CD14-positive monocyte (primary cell): ENCODE data around the gene TIMP2. TPM values are rescaled to one million over a fixed set of nuclear protein-coding genes. Genes with fewer than 3 reads are reported as not detected.
A peak's percentile ranks its signal among the peaks of the same experiment; 100 is the strongest.

ENCODE experiments used
- DNase-seq, 3 donors: peaks; one replicate each; pipeline ENCODE4 v3.0.0-alpha.2; 2011 to 2022
- H2AFZ ChIP-seq: 2 replicates; pipeline ENCODE4 v1.6.0; 2012; ENCODE audit warnings: mild to moderate bottlenecking, low read depth, low read length, inconsistent platforms; ENCODE audit not compliant: insufficient read depth, poor library complexity, severe bottlenecking
- H3K27ac ChIP-seq, 2 donors: 1 replicate in 1 of 2; 2 replicates in 1 of 2; pipeline ENCODE4 v1.5.1; 2012 to 2013; ENCODE audit warnings: low read length in 2 of 2, control low read depth in 1 of 2, inconsistent platforms in 1 of 2, low read depth in 1 of 2, mild to moderate bottlenecking in 1 of 2
- H3K27me3 ChIP-seq, 2 donors: one replicate each; pipeline versions ENCODE4 v1.6.0 to v1.6.1; 2011 to 2013; ENCODE audit warnings: low read length in 2 of 2; ENCODE audit not compliant: control insufficient read depth in 2 of 2, insufficient read depth in 2 of 2
- H3K36me3 ChIP-seq, 2 donors: replicated peaks in 1 of 2; 1 replicate in 1 of 2; 2 replicates in 1 of 2; pipeline versions ENCODE4 v1.5.1 to v1.6.1; 2012 to 2013; ENCODE audit warnings: low read length in 2 of 2, control low read depth in 1 of 2, inconsistent platforms in 1 of 2, mild to moderate bottlenecking in 1 of 2; ENCODE audit not compliant: insufficient read depth in 2 of 2, control insufficient read depth in 1 of 2
- H3K4me1 ChIP-seq, 2 donors: 1 replicate in 1 of 2; 2 replicates in 1 of 2; pipeline versions ENCODE4 v1.5.1 to v1.6.1; 2012 to 2013; ENCODE audit warnings: low read length in 2 of 2, control low read depth in 1 of 2, inconsistent platforms in 1 of 2, mild to moderate bottlenecking in 1 of 2, moderate library complexity in 1 of 2; ENCODE audit not compliant: insufficient read depth in 2 of 2, control insufficient read depth in 1 of 2
- H3K4me2 ChIP-seq: replicated peaks from 2 replicates; pipeline ENCODE3; 2012; ENCODE audit warnings: low read length, moderate library complexity, mild to moderate bottlenecking; ENCODE audit not compliant: poor library complexity, severe bottlenecking; ENCODE audit errors: extremely low read depth
- H3K4me3 ChIP-seq, 3 experiments: fragments of 200-600 bp in 1 of 3; sonication (generic) in 1 of 3; replicated peaks in 1 of 3; 1 replicate in 2 of 3; 2 replicates in 1 of 3; pipeline ENCODE4 v1.5.1; 2011 to 2013; ENCODE audit warnings: low read length in 3 of 3, mild to moderate bottlenecking in 3 of 3, control low read depth in 2 of 3, low read depth in 2 of 3, inconsistent platforms in 1 of 3, moderate library complexity in 1 of 3
- H3K79me2 ChIP-seq: 2 replicates; pipeline ENCODE4 v1.6.0; 2012; ENCODE audit warnings: mild to moderate bottlenecking, control low read depth, inconsistent platforms, low read length, moderate library complexity; ENCODE audit not compliant: insufficient read depth
- H3K9ac ChIP-seq: 2 replicates; pipeline ENCODE4 v1.6.0; 2017; ENCODE audit warnings: low read length, mild to moderate bottlenecking; ENCODE audit not compliant: insufficient read depth, poor library complexity, severe bottlenecking
- H3K9me3 ChIP-seq, 2 donors: replicated peaks in 1 of 2; 1 replicate in 1 of 2; 2 replicates in 1 of 2; pipeline versions ENCODE4 v1.5.1 to v1.6.1; 2012 to 2013; ENCODE audit warnings: low read length in 2 of 2, control low read depth in 1 of 2; ENCODE audit not compliant: control insufficient read depth in 1 of 2, insufficient read depth in 1 of 2
- H4K20me1 ChIP-seq: 2 replicates; pipeline ENCODE4 v1.6.0; 2012; ENCODE audit warnings: mild to moderate bottlenecking, low read length, control low read depth, moderate library complexity; ENCODE audit not compliant: insufficient read depth
- H3K27ac Mint-ChIP-seq, 7 donors: one replicate each; pipeline ENCODE4 v1.8.0; 2020; ENCODE audit warnings: mild to moderate bottlenecking in 7 of 7, mixed read lengths in 7 of 7, moderate library complexity in 6 of 7, inconsistent platforms in 2 of 7
- H3K27me3 Mint-ChIP-seq, 3 donors: one replicate each; pipeline ENCODE4 v1.8.0; 2021 to 2022; ENCODE audit warnings: low read depth in 3 of 3, mild to moderate bottlenecking in 3 of 3, mixed read lengths in 3 of 3, moderate library complexity in 3 of 3, inconsistent platforms in 1 of 3
- H3K36me3 Mint-ChIP-seq, 2 donors: one replicate each; pipeline ENCODE4 v1.8.0; 2020; ENCODE audit warnings: mixed read lengths in 2 of 2, inconsistent platforms in 1 of 2, mild to moderate bottlenecking in 1 of 2
- H3K4me1 Mint-ChIP-seq: one replicate; pipeline ENCODE4 v1.8.0; 2020; ENCODE audit warnings: mild to moderate bottlenecking, mixed read lengths
- H3K4me3 Mint-ChIP-seq, 2 donors: one replicate each; pipeline ENCODE4 v1.8.0; 2020; ENCODE audit warnings: mild to moderate bottlenecking in 2 of 2, mixed read lengths in 2 of 2, moderate library complexity in 1 of 2
- H3K9me3 Mint-ChIP-seq, 7 donors: one replicate each; pipeline ENCODE4 v1.8.0; 2020 to 2022; ENCODE audit warnings: mixed read lengths in 7 of 7, mild to moderate bottlenecking in 6 of 7, moderate library complexity in 6 of 7, inconsistent platforms in 2 of 7
- WGBS: methylation state at CpG from one replicate; pipeline ENCODE4 v1.1.5; 2013; ENCODE audit warnings: missing lambda C conversion rate; ENCODE audit not compliant: insufficient coverage; 5-methylcytosine and 5-hydroxymethylcytosine counted together
- intact Hi-C, 2 donors: fragments of 100-400 bp; cut with micrococcal nuclease; formaldehyde crosslinking; loops; one replicate each; pipeline versions ENCODE4 v1.15.0 to v1.15.1; 2023
- polyA plus RNA-seq, 3 donors: library from polyadenylated mRNA; depleted of rRNA in 1 of 3; unstranded in 2 of 3; stranded (reverse) in 1 of 3; fragments of 300-500 nt in 2 of 3; fragments of >200 nt in 1 of 3; fragmentation: Illumina TruSeq in 2 of 3; gene quantifications; 1 replicate in 2 of 3; 2 replicates in 1 of 3; pipeline ENCODE4 v1.2.3, GENCODE V29; 2012 to 2021
- TF ChIP-seq, protein P1 (sequence below): fragments of 200-600 bp; IDR thresholded peaks from one replicate; pipeline ENCODE4 v1.8.0; 2022; ENCODE audit warnings: antibody characterized with exemption, mild to moderate bottlenecking

Gene TIMP2
- polyA plus RNA-seq, 3 donors: 4.5 to 101 (median 6.4) TPM

DNA sequence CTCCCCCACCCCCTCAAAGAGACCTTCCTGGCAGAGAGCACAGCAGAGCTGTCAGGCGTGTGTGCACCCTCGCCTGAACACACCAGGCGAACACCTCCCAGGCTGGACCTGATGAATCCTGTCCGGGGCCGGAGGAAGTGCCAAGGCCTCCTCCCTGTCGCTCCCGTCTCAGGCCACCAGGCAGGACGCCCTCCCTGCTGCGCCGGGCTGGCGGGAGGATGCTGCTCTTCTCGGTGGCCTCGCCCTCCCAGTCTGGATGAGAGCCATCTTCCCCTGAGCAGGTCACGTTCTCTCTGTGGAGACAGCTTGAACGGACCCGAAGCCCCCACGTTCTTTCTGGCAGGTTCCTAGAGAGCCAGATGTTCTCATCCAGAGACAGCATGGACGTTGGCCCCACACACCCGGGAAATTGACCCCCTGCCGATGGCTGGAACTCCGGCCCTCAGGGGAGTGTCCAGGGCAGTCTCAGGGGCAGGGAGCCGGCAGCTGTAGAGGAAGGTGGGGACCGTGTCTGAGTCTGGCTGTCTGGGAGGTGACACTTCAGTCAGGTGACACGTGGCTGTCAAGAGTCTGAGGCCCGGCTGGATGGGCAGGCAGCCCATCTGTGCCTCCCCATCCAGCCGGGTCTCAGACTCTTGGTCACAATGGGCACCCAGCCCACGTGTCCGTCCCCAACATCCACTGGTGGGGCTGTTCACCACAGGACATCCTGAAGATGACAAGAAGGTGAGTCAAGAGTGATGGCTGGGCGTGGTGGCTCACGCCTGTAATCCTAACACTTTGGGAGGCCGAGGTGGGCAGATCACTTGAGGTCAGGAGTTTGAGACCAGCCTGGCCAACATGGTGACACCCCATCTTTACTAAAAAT is 5.0 kb upstream of the TIMP2 start:
- H2AFZ ChIP-seq: no peak overlapping the region

More for the DNA sequence above, 5.0 kb upstream of the TIMP2 start:
- H3K27ac Mint-ChIP-seq: peak overlapping the region in 1 of 7 donors; percentile 53
- Histone ChIP-seq H3K27me3 (no peaks in the 10 kb centered on the region), H3K27ac (no peak overlapping the region), H4K20me1 (no peaks in the 10 kb centered on the region), H3K4me1 (peaks cover 26 to 29% of the 10 kb centered on the region in 2 donors), H3K9ac (no peak overlapping the region), H3K79me2 (peaks cover 5% of the 10 kb centered on the region), H3K9me3 (no peaks in the 10 kb centered on the region), H3K4me3 (no peak overlapping the region), H3K36me3 (no peaks in the 10 kb centered on the region), H3K4me2 (no peak overlapping the region)
- H3K4me3 Mint-ChIP-seq: no peak overlapping the region
- H3K4me1 Mint-ChIP-seq: peaks cover 28% of the 10 kb centered on the region
- no peak for DNase-seq
- 91% methylated on average over 21 of the region's 31 CpGs for WGBS
- H3K36me3 Mint-ChIP-seq: peaks cover 0 to 2% of the 10 kb centered on the region in 2 donors
- TF ChIP-seq, protein P1, sequence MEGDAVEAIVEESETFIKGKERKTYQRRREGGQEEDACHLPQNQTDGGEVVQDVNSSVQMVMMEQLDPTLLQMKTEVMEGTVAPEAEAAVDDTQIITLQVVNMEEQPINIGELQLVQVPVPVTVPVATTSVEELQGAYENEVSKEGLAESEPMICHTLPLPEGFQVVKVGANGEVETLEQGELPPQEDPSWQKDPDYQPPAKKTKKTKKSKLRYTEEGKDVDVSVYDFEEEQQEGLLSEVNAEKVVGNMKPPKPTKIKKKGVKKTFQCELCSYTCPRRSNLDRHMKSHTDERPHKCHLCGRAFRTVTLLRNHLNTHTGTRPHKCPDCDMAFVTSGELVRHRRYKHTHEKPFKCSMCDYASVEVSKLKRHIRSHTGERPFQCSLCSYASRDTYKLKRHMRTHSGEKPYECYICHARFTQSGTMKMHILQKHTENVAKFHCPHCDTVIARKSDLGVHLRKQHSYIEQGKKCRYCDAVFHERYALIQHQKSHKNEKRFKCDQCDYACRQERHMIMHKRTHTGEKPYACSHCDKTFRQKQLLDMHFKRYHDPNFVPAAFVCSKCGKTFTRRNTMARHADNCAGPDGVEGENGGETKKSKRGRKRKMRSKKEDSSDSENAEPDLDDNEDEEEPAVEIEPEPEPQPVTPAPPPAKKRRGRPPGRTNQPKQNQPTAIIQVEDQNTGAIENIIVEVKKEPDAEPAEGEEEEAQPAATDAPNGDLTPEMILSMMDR: no peak
- no peaks in the 10 kb centered on the region for H3K9me3 Mint-ChIP-seq
- intact Hi-C loops: loop anchor here (5.0 kb wide), 1 partner anchor 37 kb away; no protein-coding TSS in a partner anchor
- H3K27me3 Mint-ChIP-seq: peaks cover 4 to 13% (median 8%) of the 10 kb centered on the region in 3 donors
